ENCODE measurements around the gene ICAM4. TPM values are rescaled to one million over a fixed set of nuclear protein-coding genes. Genes with fewer than 3 reads are reported as not detected.
"Not testable (repeated sequence)": the region's sequence is repeated elsewhere in the genome, so short reads cannot be mapped to it uniquely, and the experiment has no call there.

Gene ICAM4
- total RNA-seq, 2 experiments from 2014 or later = 1.5 to 2.0 TPM

- DNase-seq = peak; percentile 87
- Mint-ChIP-seq H3K9me3 (no peaks in the 10 kb centered on the region), H3K4me1 (peaks cover 51% of the 10 kb centered on the region), H3K27ac (peak within 1 kb of the TSS; percentile 93), H3K4me3 (peak within 1 kb of the TSS; percentile 83), H3K36me3 (ENCODE audit: low read depth) (peaks cover 19% of the 10 kb centered on the region), H3K27me3 (peaks cover 1% of the 10 kb centered on the region)
- POLR2A ChIA-PET = interaction anchor here (0.7 to 4.3 kb wide), 39 partner anchors 9 to 297 kb away, joined by 3 to 105 read pairs (median 7); partner anchors contain the start of genes CDC37, DNMT1, ICAM4 and ICAM5
- CTCF ChIA-PET = interaction anchor here (0.6 to 10.1 kb wide), 32 partner anchors 10 to 339 kb away, joined by 3 to 238 read pairs (median 6); partner anchors contain the start of genes CDC37, ICAM4, ICAM5 and RAVER1
Observed at GRCh38 chr19:10270616-10271394, 15.9 kb upstream of the ICAM4 start, which contains the start of gene ICAM1. Gene ICAM1, plus strand, starts transcription at chr19:10271120. Its CDS starts 40 bp downstream, at chr19:10271160.

GRCh38 chr19:10271543-10272086 lies 15.1 kb upstream of the ICAM4 start:
- DNase-seq = peak; percentile 26
- peak overlapping the region; percentile 83 for H3K4me3 Mint-ChIP-seq
- H3K36me3 Mint-ChIP-seq (ENCODE audit: low read depth) = peaks cover 19% of the 10 kb centered on the region
- peaks cover 1% of the 10 kb centered on the region for H3K27me3 Mint-ChIP-seq
- CTCF ChIA-PET = interaction anchor here (0.5 to 10.1 kb wide), 26 partner anchors 9 to 298 kb away, joined by 3 to 238 read pairs (median 6); partner anchors contain the start of genes CDC37, ICAM4, ICAM5 and RAVER1
- POLR2A ChIA-PET = interaction anchor here (0.6 to 4.3 kb wide), 29 partner anchors 8 to 296 kb away, joined by 3 to 105 read pairs (median 8); partner anchors contain the start of genes CDC37, DNMT1, ICAM4 and ICAM5
- no peaks in the 10 kb centered on the region for H3K9me3 Mint-ChIP-seq
- peak overlapping the region; percentile 93 for H3K27ac Mint-ChIP-seq
- H3K4me1 Mint-ChIP-seq = peaks cover 51% of the 10 kb centered on the region

DNA sequence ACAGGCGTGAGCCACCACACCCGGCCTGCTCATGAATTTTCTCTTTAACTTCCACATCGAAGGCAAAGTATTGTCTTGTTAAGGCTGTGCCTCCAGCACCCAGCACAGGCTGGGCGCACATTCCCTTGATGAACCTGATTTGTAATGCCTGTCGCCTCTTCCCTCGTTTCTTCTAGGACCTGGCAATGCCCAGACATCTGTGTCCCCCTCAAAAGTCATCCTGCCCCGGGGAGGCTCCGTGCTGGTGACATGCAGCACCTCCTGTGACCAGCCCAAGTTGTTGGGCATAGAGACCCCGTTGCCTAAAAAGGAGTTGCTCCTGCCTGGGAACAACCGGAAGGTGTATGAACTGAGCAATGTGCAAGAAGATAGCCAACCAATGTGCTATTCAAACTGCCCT lies 12.2 kb upstream of the ICAM4 start:
- no peak for DNase-seq
- Mint-ChIP-seq H3K27me3 (no peaks in the 10 kb centered on the region), H3K36me3 (ENCODE audit: low read depth) (peaks cover 29% of the 10 kb centered on the region), H3K4me3 (no peak overlapping the region), H3K9me3 (no peaks in the 10 kb centered on the region), H3K4me1 (peaks cover 51% of the 10 kb centered on the region), H3K27ac (peak overlapping the region; percentile 7)
- ChIA-PET CTCF (interaction anchor here (6.6 kb wide), 1 partner anchor 14 kb away, joined by 98 read pairs; no protein-coding TSS in a partner anchor), POLR2A (interaction anchor here (1.0 to 2.8 kb wide), 3 partner anchors 12 to 106 kb away, joined by 3 to 11 read pairs (median 4); partner anchors contain the start of genes ICAM4 and TYK2)

DNA sequence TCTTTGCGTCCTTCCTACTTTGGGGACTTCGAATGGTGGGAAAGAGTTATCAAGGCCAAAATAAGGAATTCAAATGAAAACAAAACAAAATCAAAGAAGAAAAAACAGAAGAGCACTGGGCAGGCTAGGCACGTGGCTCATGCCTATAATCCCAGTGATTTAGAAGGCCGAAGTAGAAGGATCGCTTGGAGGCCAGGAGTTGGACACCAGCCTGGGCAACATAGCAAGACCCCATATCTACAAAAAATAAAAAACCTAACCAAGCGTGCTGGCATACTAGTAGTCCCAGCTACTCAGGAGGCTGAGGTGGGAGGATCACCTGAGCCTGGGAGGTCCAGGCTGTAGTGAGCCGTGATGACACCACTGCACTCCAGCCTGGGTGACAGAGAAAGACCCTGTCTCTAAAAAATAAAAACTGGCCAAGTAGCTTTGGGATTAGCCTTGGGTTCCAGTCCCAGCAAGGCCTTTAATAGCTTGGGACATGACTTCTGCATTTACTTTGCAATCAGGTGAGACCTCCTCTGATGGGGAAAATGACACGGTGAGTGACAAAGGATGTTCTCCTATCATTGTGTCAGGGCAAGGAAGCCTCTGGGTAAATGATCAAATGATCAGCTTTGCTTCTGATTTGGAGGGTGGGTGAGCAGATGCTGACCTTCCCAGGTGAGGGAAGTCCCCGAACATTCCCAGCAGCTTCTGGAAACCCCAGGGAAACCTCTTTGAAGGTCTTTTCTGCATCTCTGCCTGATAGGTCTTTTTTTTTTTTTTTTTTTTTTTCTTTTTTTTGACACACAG lies 8.8 kb upstream of the ICAM4 start:
- H3K36me3 Mint-ChIP-seq (ENCODE audit: low read depth) = peaks cover 37% of the 10 kb centered on the region
- ChIA-PET POLR2A (interaction anchor here (3.7 kb wide), 1 partner anchor 7 kb away, joined by 23 read pairs; the partner anchor contains the start of gene ICAM1), CTCF (interaction anchor here (0.7 to 2.0 kb wide), 4 partner anchors 111 to 482 kb away, joined by 3 to 6 read pairs (median 4); no protein-coding TSS in a partner anchor)
- no peak for DNase-seq
- H3K4me3 Mint-ChIP-seq = no peak overlapping the region
- H3K9me3 Mint-ChIP-seq = no peaks in the 10 kb centered on the region
- H3K4me1 Mint-ChIP-seq = peaks cover 30% of the 10 kb centered on the region
- no peaks in the 10 kb centered on the region for H3K27me3 Mint-ChIP-seq
- no peak overlapping the region for H3K27ac Mint-ChIP-seq

DNA sequence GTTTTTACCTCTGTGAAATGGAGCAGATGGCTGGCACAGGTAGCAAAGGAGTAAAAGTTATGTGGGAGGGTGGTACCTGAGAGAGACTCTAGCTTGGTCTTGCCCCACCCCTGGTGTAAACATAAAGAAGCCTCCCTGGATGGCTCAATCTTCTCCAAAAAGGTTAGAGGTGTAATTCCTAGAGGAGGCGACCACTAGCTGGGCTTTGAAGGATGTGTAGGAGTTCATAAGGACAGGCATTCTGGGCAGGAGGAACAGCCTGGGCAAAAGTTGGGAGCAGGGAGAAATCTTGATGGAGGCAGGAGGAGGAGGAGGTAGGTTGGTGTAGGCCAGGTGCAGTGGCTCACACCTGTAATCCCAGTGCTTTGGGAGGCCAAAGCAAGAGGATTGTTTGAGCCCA lies 7.8 kb upstream of the ICAM4 start:
- ChIA-PET CTCF (interaction anchor here (0.9 to 1.6 kb wide), 2 partner anchors 110 to 134 kb away, joined by 3 to 6 read pairs; no protein-coding TSS in a partner anchor), POLR2A (interaction anchor here (3.7 kb wide), 1 partner anchor 8 kb away, joined by 23 read pairs; the partner anchor contains the start of gene ICAM1)
- DNase-seq = no peak
- Mint-ChIP-seq H3K27me3 (no peaks in the 10 kb centered on the region), H3K27ac (peak overlapping the region; percentile 44), H3K4me1 (peaks cover 31% of the 10 kb centered on the region), H3K36me3 (ENCODE audit: low read depth) (peaks cover 43% of the 10 kb centered on the region), H3K4me3 (no peak overlapping the region), H3K9me3 (no peaks in the 10 kb centered on the region)

DNA sequence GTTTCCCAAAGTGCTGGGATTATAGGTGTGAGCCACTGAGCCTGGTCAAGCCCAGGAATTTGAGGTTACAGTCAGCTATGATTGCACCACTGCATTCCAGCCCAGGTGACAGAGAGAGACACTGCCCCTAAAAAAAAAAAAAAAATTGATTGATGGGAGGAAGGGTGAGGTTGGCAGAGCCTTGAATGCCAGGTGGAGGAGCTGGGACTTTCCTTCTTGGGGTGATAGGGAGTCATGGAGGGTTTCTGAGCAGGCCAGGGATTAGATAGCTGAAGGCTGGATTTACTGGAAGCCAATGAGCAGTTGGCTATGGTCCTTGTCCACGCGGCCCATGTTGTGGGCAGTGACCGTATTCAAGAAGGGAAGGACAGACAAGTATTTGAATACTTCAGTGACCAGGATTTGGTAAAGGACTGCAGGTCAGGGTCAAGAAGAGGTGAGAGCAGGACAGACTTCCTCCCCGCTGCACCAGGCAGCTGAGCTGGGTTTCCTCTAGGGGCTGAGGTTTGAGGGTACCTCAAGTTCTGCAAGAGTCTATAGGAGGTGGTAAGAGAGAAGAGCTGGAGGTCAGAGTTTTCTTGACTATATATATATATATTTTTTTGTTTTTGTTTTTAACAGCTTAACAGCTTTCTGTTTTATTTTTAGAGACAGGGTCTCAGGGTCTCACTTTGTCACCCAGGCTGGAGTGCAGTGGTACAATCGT lies 6.9 kb upstream of the ICAM4 start:
- ChIA-PET CTCF (interaction anchor here (0.6 to 1.6 kb wide), 6 partner anchors 9 to 349 kb away, joined by 4 to 10 read pairs (median 5); partner anchors contain the start of genes ICAM1 and ICAM5), POLR2A (interaction anchor here (1.0 to 3.7 kb wide), 2 partner anchors 9 kb away, joined by 5 to 23 read pairs; partner anchors contain the start of genes ICAM1 and ICAM5)
- H3K4me1 Mint-ChIP-seq = peaks cover 27% of the 10 kb centered on the region
- H3K36me3 Mint-ChIP-seq (ENCODE audit: low read depth) = peaks cover 46% of the 10 kb centered on the region
- H3K27ac Mint-ChIP-seq = peak overlapping the region; percentile 61
- no peak overlapping the region for H3K4me3 Mint-ChIP-seq
- no peak for DNase-seq
- no peaks in the 10 kb centered on the region for H3K27me3 Mint-ChIP-seq
- H3K9me3 Mint-ChIP-seq = no peaks in the 10 kb centered on the region

DNA sequence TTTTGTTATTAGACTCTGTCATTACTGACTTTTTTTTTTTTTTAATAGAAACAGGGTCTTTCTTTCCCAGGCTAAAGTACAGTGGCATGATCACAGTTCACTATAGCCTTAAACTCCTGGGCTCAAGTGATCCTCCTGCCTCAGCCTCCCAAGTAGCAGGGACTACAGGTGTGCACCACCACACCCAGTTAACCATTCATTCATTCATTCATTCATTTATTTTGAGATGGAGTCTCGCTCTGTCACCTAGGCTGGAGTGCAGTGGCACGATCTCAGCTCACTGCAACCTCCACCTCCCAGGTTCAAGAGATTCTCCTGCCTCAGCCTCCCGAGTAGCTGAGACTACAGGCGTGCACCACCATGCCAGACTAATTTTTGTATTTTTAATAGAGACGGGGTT lies 4.7 kb upstream of the ICAM4 start:
- peaks cover 45% of the 10 kb centered on the region for H3K4me1 Mint-ChIP-seq
- POLR2A ChIA-PET = interaction anchor here (1.3 to 2.2 kb wide), 2 partner anchors 10 to 12 kb away, joined by 3 to 10 read pairs; partner anchors contain the start of gene ICAM1
- not testable (repeated sequence) for H3K27me3 Mint-ChIP-seq, DNase-seq, H3K4me3 Mint-ChIP-seq, H3K9me3 Mint-ChIP-seq, H3K27ac Mint-ChIP-seq
- H3K36me3 Mint-ChIP-seq (ENCODE audit: low read depth) = peaks cover 60% of the 10 kb centered on the region
- CTCF ChIA-PET = interaction anchor here (1.4 kb wide), 1 partner anchor 11 kb away, joined by 4 read pairs; the partner anchor contains the start of gene ICAM1

DNA sequence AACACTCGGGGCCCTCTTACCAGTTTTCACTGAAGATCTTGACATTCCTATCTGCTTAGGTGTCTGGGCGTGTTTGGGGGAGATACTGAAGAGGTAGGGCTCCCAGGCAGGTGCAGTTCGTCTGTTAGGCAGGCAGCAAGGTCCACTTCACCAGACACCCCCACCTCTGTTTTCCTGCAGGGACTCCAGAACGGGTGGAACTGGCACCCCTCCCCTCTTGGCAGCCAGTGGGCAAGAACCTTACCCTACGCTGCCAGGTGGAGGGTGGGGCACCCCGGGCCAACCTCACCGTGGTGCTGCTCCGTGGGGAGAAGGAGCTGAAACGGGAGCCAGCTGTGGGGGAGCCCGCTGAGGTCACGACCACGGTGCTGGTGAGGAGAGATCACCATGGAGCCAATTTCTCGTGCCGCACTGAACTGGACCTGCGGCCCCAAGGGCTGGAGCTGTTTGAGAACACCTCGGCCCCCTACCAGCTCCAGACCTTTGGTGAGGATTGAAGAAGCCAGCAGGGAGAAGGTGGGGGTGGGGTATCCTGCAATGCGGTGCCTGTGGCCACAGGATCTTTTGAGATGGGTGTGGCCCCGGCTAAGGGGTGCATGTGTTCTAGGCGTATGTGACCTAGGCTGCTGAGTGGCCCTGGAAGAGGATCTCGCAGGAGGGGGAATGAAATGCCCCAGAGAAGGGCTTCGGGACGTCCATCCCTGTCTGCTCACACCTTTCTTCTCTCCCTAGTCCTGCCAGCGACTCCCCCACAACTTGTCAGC lies 3.3 kb upstream of the ICAM4 start:
- no peak overlapping the region for H3K27ac Mint-ChIP-seq
- H3K4me1 Mint-ChIP-seq = peaks cover 55% of the 10 kb centered on the region
- no peak for DNase-seq
- H3K4me3 Mint-ChIP-seq = no peak overlapping the region
- H3K9me3 Mint-ChIP-seq = no peaks in the 10 kb centered on the region
- peaks cover 54% of the 10 kb centered on the region for H3K36me3 Mint-ChIP-seq (ENCODE audit: low read depth)
- H3K27me3 Mint-ChIP-seq = peaks cover 10% of the 10 kb centered on the region
- ChIA-PET POLR2A (interaction anchor here (2.2 kb wide), 1 partner anchor 13 kb away, joined by 10 read pairs; the partner anchor contains the start of gene ICAM1), CTCF (no interaction called here)

DNA sequence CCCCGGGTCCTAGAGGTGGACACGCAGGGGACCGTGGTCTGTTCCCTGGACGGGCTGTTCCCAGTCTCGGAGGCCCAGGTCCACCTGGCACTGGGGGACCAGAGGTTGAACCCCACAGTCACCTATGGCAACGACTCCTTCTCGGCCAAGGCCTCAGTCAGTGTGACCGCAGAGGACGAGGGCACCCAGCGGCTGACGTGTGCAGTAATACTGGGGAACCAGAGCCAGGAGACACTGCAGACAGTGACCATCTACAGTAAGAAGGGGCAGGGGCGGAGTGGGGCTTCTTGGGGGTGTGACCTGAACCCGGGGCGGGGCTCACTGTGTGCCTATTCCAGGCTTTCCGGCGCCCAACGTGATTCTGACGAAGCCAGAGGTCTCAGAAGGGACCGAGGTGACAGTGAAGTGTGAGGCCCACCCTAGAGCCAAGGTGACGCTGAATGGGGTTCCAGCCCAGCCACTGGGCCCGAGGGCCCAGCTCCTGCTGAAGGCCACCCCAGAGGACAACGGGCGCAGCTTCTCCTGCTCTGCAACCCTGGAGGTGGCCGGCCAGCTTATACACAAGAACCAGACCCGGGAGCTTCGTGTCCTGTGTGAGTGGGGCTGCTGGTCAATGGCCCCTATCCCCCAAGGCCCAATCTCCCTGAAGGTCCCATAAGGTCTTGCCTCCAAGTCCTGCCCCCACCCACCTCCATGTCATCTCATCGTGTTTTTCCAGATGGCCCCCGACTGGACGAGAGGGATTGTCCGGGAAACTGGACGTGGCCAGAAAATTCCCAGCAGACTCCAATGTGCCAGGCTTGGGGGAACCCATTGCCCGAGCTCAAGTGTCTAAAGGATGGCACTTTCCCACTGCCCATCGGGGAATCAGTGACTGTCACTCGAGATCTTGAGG lies 2.4 kb upstream of the ICAM4 start:
- Mint-ChIP-seq H3K4me3 (no peak overlapping the region), H3K4me1 (peaks cover 59% of the 10 kb centered on the region), H3K27ac (no peak overlapping the region), H3K9me3 (no peaks in the 10 kb centered on the region), H3K27me3 (peaks cover 19% of the 10 kb centered on the region), H3K36me3 (ENCODE audit: low read depth) (peaks cover 49% of the 10 kb centered on the region)
- no peak for DNase-seq
- POLR2A ChIA-PET = interaction anchor here (2.2 to 8.9 kb wide), 2 partner anchors 14 kb away, joined by 10 to 105 read pairs; partner anchors contain the start of gene ICAM1
- CTCF ChIA-PET = no interaction called here

DNA sequence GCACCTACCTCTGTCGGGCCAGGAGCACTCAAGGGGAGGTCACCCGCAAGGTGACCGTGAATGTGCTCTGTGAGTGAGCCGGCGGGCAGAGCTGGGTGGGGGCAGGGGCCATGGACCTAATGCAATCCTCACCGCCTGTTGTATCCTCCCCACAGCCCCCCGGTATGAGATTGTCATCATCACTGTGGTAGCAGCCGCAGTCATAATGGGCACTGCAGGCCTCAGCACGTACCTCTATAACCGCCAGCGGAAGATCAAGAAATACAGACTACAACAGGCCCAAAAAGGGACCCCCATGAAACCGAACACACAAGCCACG lies 1.8 kb upstream of the ICAM4 start:
- DNase-seq = no peak
- CTCF ChIA-PET = no interaction called here
- H3K4me3 Mint-ChIP-seq = no peak overlapping the region
- H3K36me3 Mint-ChIP-seq (ENCODE audit: low read depth) = peaks cover 46% of the 10 kb centered on the region
- H3K27ac Mint-ChIP-seq = no peak overlapping the region
- POLR2A ChIA-PET = interaction anchor here (8.9 kb wide), 1 partner anchor 14 kb away, joined by 105 read pairs; the partner anchor contains the start of gene ICAM1
- H3K4me1 Mint-ChIP-seq = peaks cover 56% of the 10 kb centered on the region
- peaks cover 24% of the 10 kb centered on the region for H3K27me3 Mint-ChIP-seq
- H3K9me3 Mint-ChIP-seq = no peaks in the 10 kb centered on the region

All from activated CD4-positive, alpha-beta memory T cell treated with anti-CD3 and anti-CD28 coated beads, Interleukin-2, amount 10 ng/mL, durations not matched to agents 7 days and 5 days (primary cell).